ENCODE data around the gene CACFD1.

Gene CACFD1

DNA sequence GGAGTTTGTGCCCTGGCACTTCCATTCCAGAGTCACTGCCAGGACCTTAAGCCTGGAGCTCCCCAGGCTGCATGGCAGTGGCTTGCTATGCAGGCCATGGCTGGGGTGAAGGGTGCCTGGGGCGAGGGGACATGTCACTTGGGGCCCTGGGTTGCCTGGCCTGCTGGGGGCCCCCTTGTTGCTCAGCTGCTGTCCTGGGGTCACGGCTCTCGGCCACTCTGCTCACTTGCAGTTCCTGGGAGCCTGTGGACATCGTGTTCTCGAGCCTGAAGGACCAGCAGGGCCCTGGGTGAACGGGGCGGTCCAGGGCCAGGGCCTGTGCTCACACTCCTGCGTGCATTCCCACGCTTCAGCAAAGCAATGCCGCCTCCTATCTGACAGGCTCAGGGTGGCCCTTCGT lies 33.6 kb downstream of the CACFD1 start:
- no peaks in the 10 kb centered on the region for H3K79me2 ChIP-seq
- H3K4me1 ChIP-seq, result no peaks in the 10 kb centered on the region
- no peak overlapping the region for H3K9ac ChIP-seq
- no peak overlapping the region for H2AFZ ChIP-seq
- no peaks in the 10 kb centered on the region for H3K27me3 ChIP-seq (ENCODE audit: control insufficient read depth, insufficient read depth, low read length)
- H3K4me3 ChIP-seq (ENCODE audit: low read depth, low read length), result no peak overlapping the region
- H3K9me3 ChIP-seq (ENCODE audit: control insufficient read depth, low read length), result no peaks in the 10 kb centered on the region
- H3K36me3 ChIP-seq (ENCODE audit: control insufficient read depth, insufficient read depth, low read length), result no peaks in the 10 kb centered on the region
- H3K27ac ChIP-seq, result no peak overlapping the region
- H3K4me2 ChIP-seq (ENCODE audit: low read length), result no peak overlapping the region
- no peak for TF ChIP-seq CTCF (IDR thresholded peaks at IDR 0.05)

DNA sequence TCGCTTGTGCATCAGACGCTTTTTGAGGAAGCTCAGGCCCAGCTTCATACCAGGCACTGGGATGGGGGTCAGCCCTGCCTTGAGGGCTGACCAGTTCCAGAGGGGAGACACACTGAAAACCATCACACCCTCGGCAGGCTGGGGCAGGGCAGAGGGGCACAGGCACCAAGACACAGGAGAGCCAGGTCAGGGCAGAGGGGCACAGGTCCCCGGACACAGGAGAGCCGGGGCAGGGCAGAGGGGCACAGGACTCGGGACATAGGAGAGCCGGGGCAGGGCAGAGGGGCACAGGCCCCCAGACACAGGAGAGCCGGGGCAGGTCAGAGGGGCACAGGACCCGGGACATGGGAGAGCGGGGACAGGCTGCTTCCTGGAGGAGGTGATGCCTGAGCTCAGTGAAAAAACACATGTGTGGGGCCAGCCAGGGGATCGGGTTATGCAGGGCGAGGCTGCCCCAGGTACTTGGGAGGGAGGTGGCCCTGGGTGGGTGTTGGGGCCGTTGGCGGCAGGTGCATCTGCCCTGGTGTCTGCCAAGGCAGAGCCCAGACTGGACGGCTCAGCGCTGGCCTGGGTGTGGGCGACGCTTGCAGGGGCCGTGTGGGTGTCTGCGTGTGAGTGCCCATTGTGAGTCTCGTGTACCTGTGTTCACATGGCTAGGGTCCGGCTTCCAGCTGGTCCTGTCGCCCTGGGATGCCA lies 34.2 kb downstream of the CACFD1 start:
- Histone ChIP-seq H2AFZ (no peak overlapping the region), H3K4me3 (ENCODE audit: low read depth, low read length) (no peak overlapping the region), H3K36me3 (ENCODE audit: control insufficient read depth, insufficient read depth, low read length) (no peaks in the 10 kb centered on the region), H3K27ac (no peak overlapping the region), H3K9me3 (ENCODE audit: control insufficient read depth, low read length) (no peaks in the 10 kb centered on the region), H3K79me2 (no peaks in the 10 kb centered on the region), H3K9ac (no peak overlapping the region), H3K27me3 (ENCODE audit: control insufficient read depth, insufficient read depth, low read length) (no peaks in the 10 kb centered on the region), H3K4me1 (no peaks in the 10 kb centered on the region), H3K4me2 (ENCODE audit: low read length) (no peak overlapping the region)
- TF ChIP-seq CTCF (IDR thresholded peaks at IDR 0.05), result no peak

GRCh38 chr9:133494636-133495326 lies 35.0 kb downstream of the CACFD1 start:
- Histone ChIP-seq H3K9ac (no peak overlapping the region), H3K79me2 (no peaks in the 10 kb centered on the region), H3K27ac (no peak overlapping the region), H3K4me3 (ENCODE audit: low read depth, low read length) (no peak overlapping the region), H3K4me1 (no peaks in the 10 kb centered on the region), H3K27me3 (ENCODE audit: control insufficient read depth, insufficient read depth, low read length) (no peaks in the 10 kb centered on the region), H3K36me3 (ENCODE audit: control insufficient read depth, insufficient read depth, low read length) (no peaks in the 10 kb centered on the region), H3K4me2 (ENCODE audit: low read length) (no peak overlapping the region), H2AFZ (no peak overlapping the region), H3K9me3 (ENCODE audit: control insufficient read depth, low read length) (no peaks in the 10 kb centered on the region)
- TF ChIP-seq CTCF (IDR thresholded peaks at IDR 0.05), result no peak

GRCh38 chr9:133495327-133496293 lies 35.8 kb downstream of the CACFD1 start:
- H3K9ac ChIP-seq, result no peak overlapping the region
- no peak overlapping the region for H2AFZ ChIP-seq
- no peak for TF ChIP-seq CTCF (IDR thresholded peaks at IDR 0.05)
- H3K4me3 ChIP-seq (ENCODE audit: low read depth, low read length), result no peak overlapping the region
- H3K27me3 ChIP-seq (ENCODE audit: control insufficient read depth, insufficient read depth, low read length), result no peaks in the 10 kb centered on the region
- H3K36me3 ChIP-seq (ENCODE audit: control insufficient read depth, insufficient read depth, low read length), result no peaks in the 10 kb centered on the region
- no peaks in the 10 kb centered on the region for H3K79me2 ChIP-seq
- no peaks in the 10 kb centered on the region for H3K4me1 ChIP-seq
- no peak overlapping the region for H3K27ac ChIP-seq
- H3K9me3 ChIP-seq (ENCODE audit: control insufficient read depth, low read length), result no peaks in the 10 kb centered on the region
- no peak overlapping the region for H3K4me2 ChIP-seq (ENCODE audit: low read length)

Measured in parathyroid adenoma (tissue), 2 donors.